B cell (primary cell): ENCODE data around the gene ADAMTSL2. TPM values are rescaled to one million over a fixed set of nuclear protein-coding genes. Genes with fewer than 3 reads are reported as not detected.

ENCODE experiments used
- ATAC-seq: fragments of 200-7000 bp; cut with Tn5 transposase; one replicate; pipeline ENCODE4 v1.10.0; 2021; ENCODE audit warnings: low read depth, mild to moderate bottlenecking, moderate number of reproducible peaks, moderate library complexity
- CTCF ChIA-PET: fragments of 350-600 bp; sonication (Branson Sonifier 250); formaldehyde crosslinking; loops from one replicate; lab custom pipeline; 2021; ENCODE audit warnings: antibody characterized with exemption, inconsistent platforms; lab: Charles Lee
- POLR2A ChIA-PET: fragments of 350-600 bp; sonication (Branson Sonifier 250); formaldehyde crosslinking; loops from one replicate; lab custom pipeline; 2021; ENCODE audit warnings: antibody characterized with exemption; lab: Charles Lee
- DNase-seq: peaks from one replicate; pipeline ENCODE4 v3.0.0; 2013
- H2AFZ ChIP-seq: 2 replicates; pipeline ENCODE4 v1.6.1; 2012; ENCODE audit warnings: mild to moderate bottlenecking, low read depth, low read length; ENCODE audit not compliant: insufficient read depth, poor library complexity, severe bottlenecking
- H3K27ac ChIP-seq, 2 donors: 1 replicate in 1 of 2; 2 replicates in 1 of 2; pipeline ENCODE4 v1.5.1; 2012 to 2013; ENCODE audit warnings: low read length in 2 of 2, mild to moderate bottlenecking in 2 of 2, moderate library complexity in 1 of 2
- H3K27me3 ChIP-seq, 4 experiments: fragments of 200-600 bp in 1 of 4; sonication (generic) in 1 of 4; replicated peaks in 1 of 4; 1 replicate in 2 of 4; 2 replicates in 2 of 4; pipeline versions ENCODE4 v1.6.1 to v1.7.0; 2013 to 2016; ENCODE audit warnings: low read length in 3 of 4, mild to moderate bottlenecking in 2 of 4, mixed read lengths in 1 of 4, moderate library complexity in 1 of 4; ENCODE audit not compliant: insufficient read depth in 4 of 4, control insufficient read depth in 3 of 4; ENCODE audit errors: control extremely low read depth in 1 of 4
- H3K36me3 ChIP-seq, 2 experiments: replicated peaks in 1 of 2; 1 replicate in 1 of 2; 2 replicates in 1 of 2; pipeline versions ENCODE4 v1.6.1 to v1.7.1; 2013; ENCODE audit warnings: low read length in 1 of 2; ENCODE audit not compliant: insufficient read depth in 2 of 2, control insufficient read depth in 1 of 2; ENCODE audit errors: control extremely low read depth in 1 of 2, extremely low read depth in 1 of 2
- H3K4me1 ChIP-seq, 2 donors: fragments of 200-600 bp in 1 of 2; sonication (generic) in 1 of 2; 1 replicate in 1 of 2; 2 replicates in 1 of 2; pipeline versions ENCODE4 v1.5.1 to v1.6.1; 2013 to 2017; ENCODE audit warnings: low read length in 2 of 2; ENCODE audit not compliant: control insufficient read depth in 2 of 2, insufficient read depth in 2 of 2
- H3K4me2 ChIP-seq: replicated peaks from 2 replicates; pipeline ENCODE3; 2012; ENCODE audit warnings: mild to moderate bottlenecking, low read depth, low read length; ENCODE audit not compliant: poor library complexity, severe bottlenecking
- H3K4me3 ChIP-seq, 5 experiments: fragments of 200-600 bp in 1 of 5; sonication (generic) in 1 of 5; 1 replicate in 3 of 5; 2 replicates in 2 of 5; pipeline versions ENCODE4 v1.5.1 to v1.7.0; 2011 to 2016; ENCODE audit warnings: low read length in 4 of 5, mild to moderate bottlenecking in 4 of 5, low read depth in 2 of 5, control low read depth in 1 of 5, moderate library complexity in 1 of 5; ENCODE audit not compliant: insufficient read depth in 1 of 5; ENCODE audit errors: control extremely low read depth in 1 of 5, extremely low read depth in 1 of 5
- H3K79me2 ChIP-seq: fragments of 200-600 bp; sonication (generic); one replicate; pipeline ENCODE4 v1.6.0; 2016; ENCODE audit warnings: low read length; ENCODE audit not compliant: control insufficient read depth, insufficient read depth
- H3K9ac ChIP-seq: fragments of 200-600 bp; sonication (generic); 2 replicates; pipeline ENCODE4 v1.6.1; 2017; ENCODE audit warnings: mild to moderate bottlenecking, low read length, moderate library complexity
- H3K9me3 ChIP-seq, 3 donors: one replicate each; pipeline versions ENCODE4 v1.6.1 to v1.7.1; 2013; ENCODE audit warnings: low read length in 2 of 3; ENCODE audit not compliant: control insufficient read depth in 2 of 3, insufficient read depth in 1 of 3; ENCODE audit errors: control extremely low read depth in 1 of 3
- H4K20me1 ChIP-seq: 2 replicates; pipeline ENCODE4 v1.6.0; 2012; ENCODE audit warnings: mild to moderate bottlenecking, low read length; ENCODE audit not compliant: insufficient read depth, control insufficient read depth, poor library complexity, severe bottlenecking
- H3K27ac Mint-ChIP-seq: one replicate; pipeline ENCODE4 v1.8.0; 2021; ENCODE audit warnings: mixed read lengths
- H3K27me3 Mint-ChIP-seq: one replicate; pipeline ENCODE4 v1.8.0; 2021; ENCODE audit warnings: mixed read lengths
- H3K4me1 Mint-ChIP-seq: one replicate; pipeline ENCODE4 v1.8.0; 2021; ENCODE audit warnings: mixed read lengths
- H3K4me3 Mint-ChIP-seq: one replicate; pipeline ENCODE4 v1.8.0; 2021; ENCODE audit warnings: mixed read lengths
- H3K9me3 Mint-ChIP-seq: one replicate; pipeline ENCODE4 v1.8.0; 2022; ENCODE audit warnings: mixed read lengths; ENCODE audit not compliant: insufficient read depth
- CTCF ChIP-seq: fragments of 200-600 bp; IDR thresholded peaks from one replicate; pipeline ENCODE4 v1.8.0; 2022; ENCODE audit warnings: antibody characterized with exemption, mild to moderate bottlenecking
- EZH2 ChIP-seq: IDR thresholded peaks from 2 replicates; pipeline ENCODE4 v1.6.1; 2012; ENCODE audit warnings: borderline replicate concordance, low read depth, mild to moderate bottlenecking, moderate library complexity, low read length; ENCODE audit not compliant: insufficient read depth, poor library complexity, severe bottlenecking
- WGBS: methylation state at CpG from one replicate; pipeline ENCODE4 v1.1.5; 2013; ENCODE audit warnings: missing lambda C conversion rate; ENCODE audit not compliant: insufficient coverage; 5-methylcytosine and 5-hydroxymethylcytosine counted together
- intact Hi-C: fragments of 100-400 bp; cut with micrococcal nuclease; formaldehyde crosslinking; loops from one replicate; pipeline ENCODE4 v1.10.0; 2022
- polyA plus RNA-seq: library from polyadenylated mRNA; depleted of rRNA; stranded (reverse); fragments of >200 nt; gene quantifications from 2 replicates; pipeline ENCODE4 v1.2.3, GENCODE V29; 2012
- total RNA-seq, 2 donors: library from RNA; stranded (reverse); fragments of 120-200 nt in 1 of 2; gene quantifications; 1 replicate in 1 of 2; 2 replicates in 1 of 2; pipeline versions ENCODE4 v1.2.3 to v1.2.4, GENCODE V29; 2013 to 2022

Gene ADAMTSL2
- total and polyA plus RNA-seq, 2 donors (not counting 1 experiment from before 2014, with no cell fraction given) = 0.03 TPM; not detected in 1

DNA sequence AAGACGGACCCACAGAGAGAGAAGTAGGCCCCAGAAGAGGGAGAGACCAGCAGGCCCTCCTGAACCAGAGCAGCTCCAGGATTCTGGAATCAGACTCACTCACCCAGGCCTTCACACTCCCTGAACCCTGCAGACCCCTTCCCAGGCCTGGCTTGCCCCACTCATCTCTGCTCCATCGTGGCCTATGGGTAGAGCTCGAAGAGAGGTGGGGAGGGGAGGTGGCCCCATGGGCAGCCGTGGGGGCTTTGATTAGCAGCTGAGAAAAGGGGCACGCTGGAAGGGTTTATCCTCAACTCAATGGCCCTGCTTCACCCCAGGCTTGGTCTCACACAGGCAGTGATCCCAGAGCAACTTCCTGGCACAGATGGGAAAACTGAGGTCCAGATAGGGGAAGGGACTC is 10.4 kb upstream of the ADAMTSL2 start:
- H3K4me3 Mint-ChIP-seq = no peak overlapping the region
- POLR2A ChIA-PET = interaction anchor here (0.6 kb wide), 1 partner anchor 102 kb away, joined by 5 read pairs; the partner anchor contains the start of gene ADAMTS13

GRCh38 chr9:133524679-133525228 is 9.8 kb upstream of the ADAMTSL2 start, which contains the start of gene MYMK:
Gene MYMK, minus strand, starts transcription at chr9:133524959. Its CDS starts 115 bp downstream, at chr9:133524844.
- DNase-seq (no peak), ATAC-seq (no peak)
- Histone ChIP-seq H3K4me1 (no peaks in the 10 kb centered on the region), H3K36me3 (no peaks in the 10 kb centered on the region), H3K27ac (no peak within 1 kb of the TSS), H3K4me2 (no peak within 1 kb of the TSS), H2AFZ (no peak within 1 kb of the TSS), H3K27me3 (peaks cover 0 to 16% (median 0%) of the 10 kb centered on the region in 4 experiments), H4K20me1 (no peaks in the 10 kb centered on the region), H3K9me3 (no peaks in the 10 kb centered on the region), H3K79me2 (no peaks in the 10 kb centered on the region), H3K4me3 (no peak within 1 kb of the TSS), H3K9ac (no peak within 1 kb of the TSS)
- CTCF ChIA-PET = no interaction called here
- Mint-ChIP-seq H3K4me1 (no peaks in the 10 kb centered on the region), H3K27me3 (peaks cover 22% of the 10 kb centered on the region), H3K4me3 (no peak within 1 kb of the TSS), H3K9me3 (no peaks in the 10 kb centered on the region), H3K27ac (no peak within 1 kb of the TSS)
- 90% methylated on average over 15 of the region's 17 CpGs for WGBS
- POLR2A ChIA-PET = no interaction called here
- intact Hi-C loops = no loop called here
- TF ChIP-seq EZH2 (no peak), CTCF (no peak)

More for the DNA sequence above, 10.4 kb upstream of the ADAMTSL2 start:
- no peak for TF ChIP-seq EZH2
- TF ChIP-seq CTCF = no peak
- DNase-seq = no peak
- H3K4me3 ChIP-seq = no peak overlapping the region
- H2AFZ ChIP-seq = no peak overlapping the region
- no peak overlapping the region for H3K4me2 ChIP-seq
- Mint-ChIP-seq H3K27me3 (peaks cover 17% of the 10 kb centered on the region), H3K27ac (no peak overlapping the region), H3K4me1 (no peaks in the 10 kb centered on the region), H3K9me3 (no peaks in the 10 kb centered on the region)
- no peaks in the 10 kb centered on the region for H3K79me2 ChIP-seq
- CTCF ChIA-PET = no interaction called here
- H3K9me3 ChIP-seq = no peaks in the 10 kb centered on the region
- no peaks in the 10 kb centered on the region for H4K20me1 ChIP-seq
- no peak for ATAC-seq
- H3K27me3 ChIP-seq = peaks cover 0 to 13% (median 0%) of the 10 kb centered on the region in 4 experiments
- H3K36me3 ChIP-seq = no peaks in the 10 kb centered on the region
- no peak overlapping the region for H3K9ac ChIP-seq
- no CpG with 5 or more reads among the region's 5 CpGs for WGBS
- no peak overlapping the region for H3K27ac ChIP-seq
- intact Hi-C loops = no loop called here
- H3K4me1 ChIP-seq = no peaks in the 10 kb centered on the region
